ENCODE results near the gene OR2T8. TPM values are rescaled to one million over a fixed set of nuclear protein-coding genes. Genes with fewer than 3 reads are reported as not detected.

OR2T8 gene
- total and polyA plus RNA-seq, 10 donors: 0.06 TPM; not detected in 9

- Histone ChIP-seq H3K27ac (no peak overlapping the region), H3K27me3 (replicated peaks in 1 of 7) (no peaks in the 10 kb centered on the region), H3K4me3 (no peak overlapping the region), H3K9me3 (no peaks in the 10 kb centered on the region), H3K36me3 (no peaks in the 10 kb centered on the region), H3K4me1 (no peaks in the 10 kb centered on the region)
- intact Hi-C loops (cut with DNase I; ENCODE audit: low total_unique reads): no loop called here
- no peak for TF ChIP-seq POLR2A (IDR thresholded peaks at IDR 0.05)
- no peak for TF ChIP-seq POLR2AphosphoS5 (IDR thresholded peaks at IDR 0.05)
- TF ChIP-seq CTCF (IDR thresholded peaks at IDR 0.05 in 8 of 11, conservative IDR thresholded peaks at IDR 0.05 in 3 of 11): no peak
- no peak for DNase-seq
- WGBS, 5 donors: 76 to 85% (median 84%) methylated on average over 3 of the region's 3 CpGs
Measured at GRCh38 chr1:247923941-247924340, 3.9 kb downstream of the OR2T8 start.

- no peaks in the 10 kb centered on the region for H3K27me3 ChIP-seq (replicated peaks in 1 of 7)
- peak within 1 kb of the TSS in 4 of 8 donors; percentile 10 to 56 (median 21) for H3K4me3 ChIP-seq
- no peaks in the 10 kb centered on the region for H3K9me3 ChIP-seq
- H3K27ac ChIP-seq: peak within 1 kb of the TSS in 5 of 8 donors; percentile 33 to 76 (median 66)
- WGBS, 5 donors: 67 to 89% (median 79%) methylated on average over 9 of the region's 9 CpGs
- no peaks in the 10 kb centered on the region for H3K36me3 ChIP-seq
- TF ChIP-seq CTCF (IDR thresholded peaks at IDR 0.05 in 8 of 11, conservative IDR thresholded peaks at IDR 0.05 in 3 of 11): no peak
- no peak for TF ChIP-seq POLR2A (IDR thresholded peaks at IDR 0.05)
- peak in 2 of 3 donors; percentile 32 to 58 for TF ChIP-seq POLR2AphosphoS5 (IDR thresholded peaks at IDR 0.05)
- no peaks in the 10 kb centered on the region for H3K4me1 ChIP-seq
- DNase-seq: no peak
- intact Hi-C loops (cut with DNase I; ENCODE audit: low total_unique reads): no loop called here
Measured at GRCh38 chr1:247924868-247925267, 4.8 kb downstream of the OR2T8 start, which contains the start of gene OR2AJ1. Gene OR2AJ1 (plus strand): TSS chr1:247924889. CDS start chr1:247933769, 8,880 bp downstream.

DNA sequence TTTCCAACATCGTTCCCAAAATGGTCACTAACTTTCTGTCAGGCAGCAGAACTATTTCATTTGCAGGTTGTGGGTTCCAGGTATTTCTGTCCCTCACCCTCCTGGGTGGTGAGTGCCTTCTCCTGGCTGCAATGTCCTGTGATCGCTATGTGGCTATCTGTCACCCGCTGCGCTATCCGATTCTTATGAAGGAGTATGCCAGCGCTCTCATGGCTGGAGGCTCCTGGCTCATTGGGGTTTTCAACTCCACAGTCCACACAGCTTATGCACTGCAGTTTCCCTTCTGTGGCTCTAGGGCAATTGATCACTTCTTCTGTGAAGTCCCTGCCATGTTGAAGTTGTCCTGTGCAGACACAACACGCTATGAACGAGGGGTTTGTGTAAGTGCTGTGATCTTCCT lies 13.9 kb downstream of the OR2T8 start:
- H3K4me3 ChIP-seq: no peak overlapping the region
- no peaks in the 10 kb centered on the region for H3K36me3 ChIP-seq
- H3K27ac ChIP-seq: no peak overlapping the region
- peaks cover 0 to 5% (median 0%) of the 10 kb centered on the region in 7 donors for H3K27me3 ChIP-seq (replicated peaks in 1 of 7)
- no peaks in the 10 kb centered on the region for H3K4me1 ChIP-seq
- DNase-seq: no peak
- H3K9me3 ChIP-seq: peaks cover 0 to 17% (median 5%) of the 10 kb centered on the region in 8 donors
- WGBS, 5 donors: 94 to 99% (median 96%) methylated on average over 8 of the region's 8 CpGs
- no peak for TF ChIP-seq CTCF (IDR thresholded peaks at IDR 0.05 in 8 of 11, conservative IDR thresholded peaks at IDR 0.05 in 3 of 11)
- no peak for TF ChIP-seq POLR2AphosphoS5 (IDR thresholded peaks at IDR 0.05)
- no peak for TF ChIP-seq POLR2A (IDR thresholded peaks at IDR 0.05)
- intact Hi-C loops (cut with DNase I; ENCODE audit: low total_unique reads): no loop called here

DNA sequence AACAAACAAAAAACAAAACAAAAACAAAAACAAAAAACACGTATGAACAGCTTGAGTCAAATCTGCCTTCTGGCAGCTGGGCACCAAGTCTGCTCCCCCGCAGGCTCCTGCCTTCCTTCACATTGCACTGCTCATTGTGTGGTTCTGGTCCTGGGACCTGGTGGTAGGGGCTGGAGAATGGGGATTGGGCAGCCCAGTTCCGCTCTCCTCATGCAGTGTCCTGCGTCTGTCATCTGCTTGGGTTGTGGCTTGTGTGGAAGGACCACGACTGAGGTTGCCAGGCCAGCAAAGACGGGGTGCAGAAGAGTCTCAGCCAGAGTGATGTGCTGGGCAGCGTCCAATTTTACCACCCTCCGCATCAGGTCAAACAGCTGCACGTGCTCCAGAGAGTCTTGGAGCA lies 15.7 kb downstream of the OR2T8 start:
- intact Hi-C loops (cut with DNase I; ENCODE audit: low total_unique reads): no loop called here
- 86 to 98% (median 94%) methylated on average over 8 to 9 of the region's 9 CpGs for WGBS, 5 donors
- no peak for DNase-seq

More for the DNA sequence above, 15.7 kb downstream of the OR2T8 start:
- no peak for TF ChIP-seq POLR2AphosphoS5 (IDR thresholded peaks at IDR 0.05)
- TF ChIP-seq POLR2A (IDR thresholded peaks at IDR 0.05): no peak
- Histone ChIP-seq H3K4me3 (no peak overlapping the region), H3K27ac (no peak overlapping the region), H3K9me3 (peaks cover 0 to 17% (median 5%) of the 10 kb centered on the region in 8 donors), H3K27me3 (replicated peaks in 1 of 7) (peaks cover 0 to 5% (median 0%) of the 10 kb centered on the region in 7 donors), H3K36me3 (no peaks in the 10 kb centered on the region), H3K4me1 (no peaks in the 10 kb centered on the region)

All from spleen (tissue), 11 donors.